Mesenchymal stem cell (in vitro differentiated cells and primary cell): Measurements from ENCODE around the gene TACSTD2.
A peak's percentile ranks its signal among the peaks of the same experiment; 100 is the strongest.
"Not testable (repeated sequence)": the region's sequence is repeated elsewhere in the genome, so short reads cannot be mapped to it uniquely, and the experiment has no call there.

ENCODE experiments used
- DNase-seq: peaks from one replicate; pipeline ENCODE4 v3.0.0-alpha.2; 2013
- H2AFZ ChIP-seq: one replicate; pipeline ENCODE4 v1.6.1; 2013; ENCODE audit warnings: low read depth, mild to moderate bottlenecking, control low read depth, inconsistent platforms, low read length, moderate library complexity
- H2AK5ac ChIP-seq: 2 replicates; pipeline ENCODE4 v1.6.1; 2013; ENCODE audit warnings: low read length, moderate library complexity, mild to moderate bottlenecking, inconsistent platforms; ENCODE audit not compliant: severe bottlenecking
- H2BK120ac ChIP-seq: one replicate; pipeline ENCODE4 v1.6.1; 2013; ENCODE audit warnings: low read depth, mild to moderate bottlenecking, inconsistent platforms, low read length, moderate library complexity
- H2BK12ac ChIP-seq, 2 experiments: one replicate each; pipeline ENCODE4 v1.6.1; 2013; ENCODE audit warnings: inconsistent platforms in 2 of 2, low read length in 2 of 2, mild to moderate bottlenecking in 2 of 2, moderate library complexity in 2 of 2, control low read depth in 1 of 2
- H2BK15ac ChIP-seq: one replicate; pipeline ENCODE4 v1.6.1; 2013; ENCODE audit warnings: mild to moderate bottlenecking, low read depth, inconsistent platforms; ENCODE audit not compliant: poor library complexity, severe bottlenecking
- H2BK5ac ChIP-seq: 2 replicates; pipeline ENCODE4 v1.6.1; 2013; ENCODE audit warnings: low read depth, mild to moderate bottlenecking, low read length, control low read depth, inconsistent platforms; ENCODE audit not compliant: poor library complexity, severe bottlenecking
- H3K14ac ChIP-seq, 2 experiments: one replicate each; pipeline ENCODE4 v1.6.1; 2013; ENCODE audit warnings: inconsistent platforms in 2 of 2, low read length in 2 of 2, control low read depth in 1 of 2, mild to moderate bottlenecking in 1 of 2, moderate library complexity in 1 of 2
- H3K18ac ChIP-seq, 2 experiments: one replicate each; pipeline ENCODE4 v1.6.1; 2013; ENCODE audit warnings: inconsistent platforms in 2 of 2, low read length in 2 of 2, control low read depth in 1 of 2, low read depth in 1 of 2, mild to moderate bottlenecking in 1 of 2
- H3K23ac ChIP-seq, 2 experiments: one replicate each; pipeline ENCODE4 v1.6.1; 2013; ENCODE audit warnings: inconsistent platforms in 2 of 2, low read length in 2 of 2, mild to moderate bottlenecking in 2 of 2, moderate library complexity in 2 of 2, control low read depth in 1 of 2
- H3K27ac ChIP-seq: 2 replicates; pipeline ENCODE4 v1.5.1; 2013; ENCODE audit warnings: mild to moderate bottlenecking, moderate library complexity, low read length, control low read depth, inconsistent platforms; ENCODE audit not compliant: poor library complexity, severe bottlenecking
- H3K27me3 ChIP-seq, 2 experiments: 2 replicates each; pipeline versions ENCODE4 v1.6.1 to v1.7.0; 2013; ENCODE audit warnings: low read length in 2 of 2, mild to moderate bottlenecking in 2 of 2, moderate library complexity in 2 of 2, control low read depth in 1 of 2, inconsistent platforms in 1 of 2; ENCODE audit not compliant: control insufficient read depth in 1 of 2, insufficient read depth in 1 of 2
- H3K36me3 ChIP-seq, 2 experiments: 2 replicates each; pipeline versions ENCODE4 v1.6.1 to v1.7.0; 2013; ENCODE audit warnings: low read length in 2 of 2, control low read depth in 1 of 2, inconsistent platforms in 1 of 2, low read depth in 1 of 2, mild to moderate bottlenecking in 1 of 2; ENCODE audit not compliant: insufficient read depth in 2 of 2, control insufficient read depth in 1 of 2
- H3K4ac ChIP-seq, 2 experiments: one replicate each; pipeline ENCODE4 v1.6.1; 2013; ENCODE audit warnings: inconsistent platforms in 2 of 2, low read length in 2 of 2, mild to moderate bottlenecking in 2 of 2, moderate library complexity in 2 of 2, control low read depth in 1 of 2, low read depth in 1 of 2
- H3K4me1 ChIP-seq: 2 replicates; pipeline ENCODE4 v1.6.1; 2013; ENCODE audit warnings: low read depth, low read length, control low read depth; ENCODE audit not compliant: control insufficient read depth, insufficient read depth
- H3K4me2 ChIP-seq: 2 replicates; pipeline ENCODE4 v1.6.1; 2013; ENCODE audit warnings: low read length, mild to moderate bottlenecking, inconsistent platforms; ENCODE audit not compliant: poor library complexity, severe bottlenecking
- H3K4me3 ChIP-seq, 2 experiments: 2 replicates each; pipeline versions ENCODE4 v1.5.1 to v1.7.0; 2013; ENCODE audit warnings: low read length in 2 of 2, mild to moderate bottlenecking in 2 of 2, control low read depth in 1 of 2, low read depth in 1 of 2; ENCODE audit not compliant: insufficient read depth in 1 of 2
- H3K79me1 ChIP-seq: replicated peaks from 2 replicates; pipeline ENCODE4 v1.6.1; 2013; ENCODE audit warnings: mild to moderate bottlenecking, control low read depth, low read length, inconsistent platforms; ENCODE audit not compliant: poor library complexity, severe bottlenecking
- H3K9ac ChIP-seq: 2 replicates; pipeline ENCODE4 v1.7.0; 2013; ENCODE audit warnings: mild to moderate bottlenecking, low read length, moderate library complexity
- H3K9me3 ChIP-seq: 2 replicates; pipeline ENCODE4 v1.7.0; 2013; ENCODE audit warnings: mild to moderate bottlenecking, low read length; ENCODE audit not compliant: control insufficient read depth
- H4K8ac ChIP-seq: one replicate; pipeline ENCODE4 v1.6.1; 2013; ENCODE audit warnings: inconsistent platforms, mild to moderate bottlenecking, low read length, moderate library complexity
- H4K91ac ChIP-seq: one replicate; pipeline ENCODE4 v1.6.1; 2013; ENCODE audit warnings: mild to moderate bottlenecking, low read length, inconsistent platforms
- WGBS: methylation state at CpG from one replicate; pipeline ENCODE4 v1.1.7; 2013; ENCODE audit warnings: mixed read lengths; 5-methylcytosine and 5-hydroxymethylcytosine counted together

The TACSTD2 gene

GRCh38 chr1:58563715-58564114, 13.3 kb downstream of the TACSTD2 start:
- WGBS, result 60% methylated on average over 1 of the region's 1 CpG
- not testable (repeated sequence) for H3K36me3 ChIP-seq, H4K91ac ChIP-seq, H2BK120ac ChIP-seq, H3K14ac ChIP-seq, H2BK5ac ChIP-seq, H3K23ac ChIP-seq, H3K4ac ChIP-seq, H3K4me3 ChIP-seq, H3K18ac ChIP-seq, H3K4me1 ChIP-seq, H3K4me2 ChIP-seq, H3K9me3 ChIP-seq, H2BK15ac ChIP-seq, H2AFZ ChIP-seq, H3K27me3 ChIP-seq, DNase-seq, H3K79me1 ChIP-seq, H3K9ac ChIP-seq, H2BK12ac ChIP-seq, H3K27ac ChIP-seq, H4K8ac ChIP-seq, H2AK5ac ChIP-seq

- DNase-seq, result no peak
- H4K8ac ChIP-seq, result no peak overlapping the region
- 76% methylated on average over 5 of the region's 6 CpGs for WGBS
Measured at GRCh38 chr1:58561633-58562032, 15.4 kb downstream of the TACSTD2 start.

GRCh38 chr1:58555393-58555792, 21.7 kb downstream of the TACSTD2 start:
- Histone ChIP-seq H3K79me1 (no peaks in the 10 kb centered on the region), H3K4me1 (no peaks in the 10 kb centered on the region), H3K9ac (no peak overlapping the region), H2AFZ (no peak overlapping the region), H4K91ac (no peak overlapping the region), H2BK15ac (no peak overlapping the region), H3K27ac (no peak overlapping the region), H2AK5ac (no peak overlapping the region), H3K4me3 (no peak overlapping the region), H3K14ac (no peak overlapping the region), H3K9me3 (no peaks in the 10 kb centered on the region), H3K4ac (no peak overlapping the region), H2BK120ac (no peak overlapping the region), H3K23ac (no peak overlapping the region), H3K27me3 (no peaks in the 10 kb centered on the region), H2BK5ac (no peak overlapping the region), H3K36me3 (no peaks in the 10 kb centered on the region), H3K18ac (no peak overlapping the region), H3K4me2 (no peak overlapping the region), H2BK12ac (no peak overlapping the region), H4K8ac (no peak overlapping the region)
- WGBS, result no CpG with 5 or more reads among the region's 1 CpG
- DNase-seq, result no peak

More at GRCh38 chr1:58561633-58562032, 15.4 kb downstream of the TACSTD2 start:
- H3K27ac ChIP-seq, result no peak overlapping the region
- no peak overlapping the region for H2BK15ac ChIP-seq
- no peak overlapping the region for H3K4ac ChIP-seq
- no peak overlapping the region for H2AK5ac ChIP-seq
- H3K36me3 ChIP-seq, result no peaks in the 10 kb centered on the region
- H3K18ac ChIP-seq, result no peak overlapping the region
- H2AFZ ChIP-seq, result no peak overlapping the region
- no peak overlapping the region for H3K14ac ChIP-seq
- H2BK12ac ChIP-seq, result no peak overlapping the region
- no peaks in the 10 kb centered on the region for H3K9me3 ChIP-seq
- no peak overlapping the region for H3K4me2 ChIP-seq
- H3K79me1 ChIP-seq, result no peaks in the 10 kb centered on the region
- H2BK120ac ChIP-seq, result no peak overlapping the region
- H2BK5ac ChIP-seq, result no peak overlapping the region
- no peak overlapping the region for H3K23ac ChIP-seq
- H3K27me3 ChIP-seq, result no peaks in the 10 kb centered on the region
- H4K91ac ChIP-seq, result no peak overlapping the region
- H3K9ac ChIP-seq, result no peak overlapping the region
- no peak overlapping the region for H3K4me3 ChIP-seq
- H3K4me1 ChIP-seq, result no peaks in the 10 kb centered on the region

GRCh38 chr1:58551186-58552140, 25.6 kb downstream of the TACSTD2 start:
- H3K4me3 ChIP-seq, result no peak overlapping the region
- H2BK15ac ChIP-seq, result no peak overlapping the region
- no peak overlapping the region for H3K4ac ChIP-seq
- H3K79me1 ChIP-seq, result no peaks in the 10 kb centered on the region
- no peaks in the 10 kb centered on the region for H3K9me3 ChIP-seq
- H2BK12ac ChIP-seq, result no peak overlapping the region
- H2AK5ac ChIP-seq, result peak overlapping the region; percentile 63
- H3K18ac ChIP-seq, result no peak overlapping the region
- H4K91ac ChIP-seq, result no peak overlapping the region
- H3K27me3 ChIP-seq, result no peaks in the 10 kb centered on the region
- H3K27ac ChIP-seq, result no peak overlapping the region
- no peaks in the 10 kb centered on the region for H3K36me3 ChIP-seq
- no peak overlapping the region for H2AFZ ChIP-seq
- no peak overlapping the region for H2BK5ac ChIP-seq
- H4K8ac ChIP-seq, result no peak overlapping the region
- H3K4me2 ChIP-seq, result no peak overlapping the region
- 85% methylated on average over 9 of the region's 9 CpGs for WGBS
- H3K23ac ChIP-seq, result no peak overlapping the region
- peaks cover 4% of the 10 kb centered on the region for H3K4me1 ChIP-seq
- H2BK120ac ChIP-seq, result no peak overlapping the region
- DNase-seq, result no peak
- H3K14ac ChIP-seq, result no peak overlapping the region
- no peak overlapping the region for H3K9ac ChIP-seq
